Vagina (tissue), 2 donors: Measurements from ENCODE around the gene MTARC2.

Experiments used
- CTCF ChIP-seq, 3 experiments: fragments of 450-650 bp in 2 of 3; fragments of 200-600 bp in 1 of 3; sonication (generic) in 1 of 3; IDR thresholded peaks; one replicate each; pipeline ENCODE4 v1.5.1; 2017 to 2019; ENCODE audit warnings: antibody characterized with exemption in 3 of 3, mild to moderate bottlenecking in 2 of 3, moderate library complexity in 2 of 3
- POLR2A ChIP-seq, 2 donors: fragments of 450-650 bp; IDR thresholded peaks; one replicate each; pipeline ENCODE4 v1.6.1; 2017; ENCODE audit warnings: antibody characterized with exemption in 2 of 2, mild to moderate bottlenecking in 2 of 2, moderate library complexity in 2 of 2
- POLR2AphosphoS5 ChIP-seq, 2 donors: sonication (generic); formaldehyde crosslinking; IDR thresholded peaks; one replicate each; pipeline ENCODE4 v1.9.0; 2017; ENCODE audit warnings: antibody characterized with exemption in 2 of 2, mild to moderate bottlenecking in 2 of 2, low read depth in 1 of 2; ENCODE audit not compliant: insufficient read depth in 1 of 2

- peak; percentile 69 to 89 (median 85) for TF ChIP-seq CTCF (IDR thresholded peaks at IDR 0.05)
- TF ChIP-seq POLR2AphosphoS5 (IDR thresholded peaks at IDR 0.05; ENCODE audit: insufficient read depth in 1 of 2, low read depth in 1 of 2) = peak in 1 of 2 donors; percentile 12
- no peak for TF ChIP-seq POLR2A (IDR thresholded peaks at IDR 0.05)
Observed at GRCh38 chr1:220810179-220810653, 62.1 kb downstream of the MTARC2 start.
